Spleen (tissue), 13 donors: ENCODE results near the gene MFNG. TPM values are rescaled to one million over a fixed set of nuclear protein-coding genes. Genes with fewer than 3 reads are reported as not detected.
A peak's percentile ranks its signal among the peaks of the same experiment; 100 is the strongest.

Experiments
- DNase-seq: peaks from one replicate; pipeline ENCODE4 v3.0.0-alpha.2; 2020
- H3K27ac ChIP-seq, 8 donors: fragments of 200-600 bp; sonication (generic) in 7 of 8; 1 replicate in 4 of 8; 2 replicates in 4 of 8; pipeline versions ENCODE4 v1.5.0 to v1.8.0; 2016 to 2021; ENCODE audit warnings: inconsistent platforms in 4 of 8, mild to moderate bottlenecking in 4 of 8, moderate library complexity in 1 of 8
- H3K27me3 ChIP-seq, 7 donors: fragments of 200-600 bp; sonication (generic) in 6 of 7; replicated peaks in 1 of 7; 1 replicate in 4 of 7; 2 replicates in 3 of 7; pipeline versions ENCODE4 v1.5.0 to v1.8.0; 2016 to 2021; ENCODE audit warnings: inconsistent platforms in 3 of 7, mild to moderate bottlenecking in 1 of 7
- H3K36me3 ChIP-seq, 6 donors: fragments of 200-600 bp; sonication (generic) in 5 of 6; 1 replicate in 4 of 6; 2 replicates in 2 of 6; pipeline versions ENCODE4 v1.5.0 to v1.8.0; 2016 to 2021; ENCODE audit warnings: inconsistent platforms in 2 of 6
- H3K4me1 ChIP-seq, 6 donors: fragments of 200-600 bp; sonication (generic) in 5 of 6; 1 replicate in 3 of 6; 2 replicates in 3 of 6; pipeline versions ENCODE4 v1.5.0 to v1.8.0; 2016 to 2021; ENCODE audit warnings: inconsistent platforms in 3 of 6
- H3K4me3 ChIP-seq, 8 donors: fragments of 200-600 bp; sonication (generic) in 7 of 8; 1 replicate in 4 of 8; 2 replicates in 4 of 8; pipeline versions ENCODE4 v1.5.0 to v1.8.0; 2016 to 2021; ENCODE audit warnings: inconsistent platforms in 4 of 8, mild to moderate bottlenecking in 4 of 8, moderate library complexity in 2 of 8
- H3K9me3 ChIP-seq, 8 donors: fragments of 200-600 bp; sonication (generic) in 7 of 8; 1 replicate in 4 of 8; 2 replicates in 4 of 8; pipeline versions ENCODE4 v1.5.0 to v1.8.0; 2016 to 2021; ENCODE audit warnings: inconsistent platforms in 4 of 8
- CTCF ChIP-seq, 11 experiments: fragments of 200-600 bp in 7 of 11; fragments of 450-650 bp in 4 of 11; sonication (generic) in 4 of 11; IDR thresholded peaks in 8 of 11; conservative IDR thresholded peaks in 3 of 11; 1 replicate in 7 of 11; 2 replicates in 4 of 11; pipeline versions ENCODE4 v1.4.0 to v1.8.0; 2016 to 2021; ENCODE audit warnings: antibody characterized with exemption in 11 of 11, inconsistent platforms in 4 of 11, mild to moderate bottlenecking in 1 of 11
- POLR2A ChIP-seq, 3 donors: fragments of 450-650 bp; IDR thresholded peaks; one replicate each; pipeline ENCODE4 v1.5.1; 2017; ENCODE audit warnings: antibody characterized with exemption in 3 of 3, mild to moderate bottlenecking in 1 of 3
- POLR2AphosphoS5 ChIP-seq, 3 donors: sonication (generic); formaldehyde crosslinking; IDR thresholded peaks; one replicate each; pipeline ENCODE4 v1.5.1; 2017; ENCODE audit warnings: antibody characterized with exemption in 3 of 3
- WGBS, 5 donors: extraction: QIAGEN DNeasy Blood & Tissue Kit in 3 of 5; methylation state at CpG; one replicate each; pipeline versions ENCODE4 v1.1.5 to v1.1.7; 2013 to 2018; 5-methylcytosine and 5-hydroxymethylcytosine counted together
- intact Hi-C: fragments of 100-400 bp; cut with DNase I; formaldehyde crosslinking; loops from one replicate; pipeline ENCODE4 v1.15.0; 2023; ENCODE audit warnings: low total_unique reads
- long read RNA-seq, 2 donors: transcript quantifications; one replicate each; lab custom pipeline, GENCODE V29; 2026
- polyA plus RNA-seq, 3 donors: library from polyadenylated mRNA; stranded (reverse); fragments of 200-250 nt; gene quantifications; one replicate each; pipeline ENCODE4 v1.2.1, GENCODE V29; 2013
- total RNA-seq, 7 donors: library from RNA; depleted of rRNA in 3 of 7; stranded (reverse); fragments of >200 nt in 3 of 7; fragmentation: NEBNext Ultra II Directional in 4 of 7; extraction: Animal tissue kit (Norgen Biotek cat#: 25700) in 4 of 7; gene quantifications; one replicate each; pipeline versions ENCODE4 v1.1.0 to v1.2.1, GENCODE V29; 2016 to 2021
- donor health status: healthy with polysubstance abuse.
- donor health status: DM: no; HTN: no; CAD: no; lungs with moderate emphysema.
- donor health status: DM: no; HTN: no; CAD: no.
- donor health status: Bipolar disorder and iron deficiency.
- donor health status: healthy.
- donor health status: DM: no; HTN: no; CAD: no.
- donor health status: DM: yes; HTN: yes; CAD: no.

Gene MFNG
- 100 to 1,000 TPM in 4 of 7 donors, 10 to 100 TPM in 3; 93.5 to 138 (median 101) TPM for total RNA-seq
- 10 to 100 TPM; 38.7 to 65.8 (median 51.1) TPM for polyA plus RNA-seq
- long read RNA-seq, donor 1, transcript MFNG-201 (8 exons, 2,088 nt), result major isoform, 13 of 13 reads
- long read RNA-seq, donor 1, partial matches to known transcripts, result 0 of 13 reads
- long read RNA-seq, donor 1, other reads (novel, unspliced or antisense), result 0 of 13 reads
- long read RNA-seq, donor 2, transcript MFNG-201 (8 exons, 2,088 nt), result major isoform, 5 of 5 reads
- long read RNA-seq, donor 2, partial matches to known transcripts, result 0 of 5 reads
- long read RNA-seq, donor 2, other reads (novel, unspliced or antisense), result 0 of 5 reads

GRCh38 chr22:37486224-37486845 is at the start of gene MFNG:
Gene MFNG, minus strand, starts transcription at chr22:37486384. Its CDS starts 207 bp downstream, at chr22:37486177.
- H3K27ac ChIP-seq, result peak within 1 kb of the TSS; percentile 86 to 98 (median 92)
- 2 to 17% (median 3%) methylated on average over 4 to 24 of the region's 24 CpGs for WGBS, 5 donors
- peak within 1 kb of the TSS; percentile 61 to 92 (median 75) for H3K4me3 ChIP-seq
- peaks cover 15 to 65% (median 53%) of the 10 kb centered on the region in 6 donors for H3K4me1 ChIP-seq
- intact Hi-C loops, result no loop called here
- no peaks in the 10 kb centered on the region for H3K27me3 ChIP-seq
- no peaks in the 10 kb centered on the region for H3K9me3 ChIP-seq
- TF ChIP-seq POLR2A (IDR thresholded peaks at IDR 0.05) (peak in 1 of 3 donors; percentile 1), CTCF (IDR thresholded peaks at IDR 0.05 in 8 of 11, conservative IDR thresholded peaks at IDR 0.05 in 3 of 11) (no peak), POLR2AphosphoS5 (IDR thresholded peaks at IDR 0.05) (peak; percentile 71 to 83 (median 83))
- peak; percentile 96 for DNase-seq
- H3K36me3 ChIP-seq, result peaks cover 0 to 26% (median 0%) of the 10 kb centered on the region in 6 donors

- no peak for TF ChIP-seq CTCF (IDR thresholded peaks at IDR 0.05 in 8 of 11, conservative IDR thresholded peaks at IDR 0.05 in 3 of 11)
- TF ChIP-seq POLR2A (IDR thresholded peaks at IDR 0.05), result no peak
- TF ChIP-seq POLR2AphosphoS5 (IDR thresholded peaks at IDR 0.05), result no peak
- H3K4me1 ChIP-seq, result peaks cover 8 to 27% (median 20%) of the 10 kb centered on the region in 6 donors
- WGBS, 5 donors, result 84 to 91% (median 87%) methylated on average over 6 of the region's 6 CpGs
- H3K4me3 ChIP-seq, result no peak overlapping the region
- peaks cover 0 to 29% (median 0%) of the 10 kb centered on the region in 7 donors for H3K27me3 ChIP-seq
- H3K27ac ChIP-seq, result no peak overlapping the region
- no peak for DNase-seq
- intact Hi-C loops, result loop anchor here (10.0 kb wide), 1 partner anchor 60 kb away; no protein-coding TSS in a partner anchor
- no peaks in the 10 kb centered on the region for H3K9me3 ChIP-seq
- H3K36me3 ChIP-seq, result no peaks in the 10 kb centered on the region
Measured at GRCh38 chr22:37535159-37535558, 49.0 kb upstream of the MFNG start.

GRCh38 chr22:37534445-37534844 is 48.3 kb upstream of the MFNG start:
- 84 to 94% (median 91%) methylated on average over 3 of the region's 3 CpGs for WGBS, 5 donors
- DNase-seq, result no peak
- no peak overlapping the region for H3K27ac ChIP-seq
- H3K4me1 ChIP-seq, result peaks cover 8 to 29% (median 17%) of the 10 kb centered on the region in 6 donors
- H3K9me3 ChIP-seq, result no peaks in the 10 kb centered on the region
- intact Hi-C loops, result loop anchor here (10.0 kb wide), 1 partner anchor 60 kb away; no protein-coding TSS in a partner anchor
- peaks cover 0 to 22% (median 0%) of the 10 kb centered on the region in 7 donors for H3K27me3 ChIP-seq
- H3K36me3 ChIP-seq, result no peaks in the 10 kb centered on the region
- no peak overlapping the region for H3K4me3 ChIP-seq
- TF ChIP-seq POLR2A (IDR thresholded peaks at IDR 0.05) (no peak), CTCF (IDR thresholded peaks at IDR 0.05 in 8 of 11, conservative IDR thresholded peaks at IDR 0.05 in 3 of 11) (no peak), POLR2AphosphoS5 (IDR thresholded peaks at IDR 0.05) (no peak)

DNA sequence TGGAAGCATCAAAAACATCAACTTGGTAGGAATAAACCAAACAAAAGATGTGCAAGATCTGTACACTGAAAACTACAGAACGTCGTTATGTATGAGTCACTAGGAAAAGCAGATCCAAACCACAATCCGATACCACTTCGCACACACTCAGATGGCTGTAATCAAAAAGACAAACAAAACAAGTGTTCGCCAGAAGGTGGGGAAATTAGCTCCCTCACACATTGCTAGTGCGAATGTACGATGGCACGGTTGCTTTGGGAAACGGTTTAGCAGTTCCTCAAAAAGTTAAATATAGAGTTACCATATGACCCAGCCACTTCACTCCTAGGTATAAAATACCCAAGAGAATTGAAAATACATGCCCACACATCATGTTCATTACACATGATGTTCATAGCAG is 47.8 kb upstream of the MFNG start:
- peaks cover 5 to 24% (median 13%) of the 10 kb centered on the region in 6 donors for H3K4me1 ChIP-seq
- no peaks in the 10 kb centered on the region for H3K36me3 ChIP-seq
- no peak overlapping the region for H3K27ac ChIP-seq
- H3K4me3 ChIP-seq, result no peak overlapping the region
- intact Hi-C loops, result loop anchor here (10.0 kb wide), 1 partner anchor 61 kb away; no protein-coding TSS in a partner anchor
- TF ChIP-seq POLR2AphosphoS5 (IDR thresholded peaks at IDR 0.05), result no peak
- no peak for TF ChIP-seq POLR2A (IDR thresholded peaks at IDR 0.05)
- no peak for TF ChIP-seq CTCF (IDR thresholded peaks at IDR 0.05 in 8 of 11, conservative IDR thresholded peaks at IDR 0.05 in 3 of 11)
- H3K9me3 ChIP-seq, result no peaks in the 10 kb centered on the region
- H3K27me3 ChIP-seq, result peaks cover 0 to 17% (median 0%) of the 10 kb centered on the region in 7 donors
- 20 to 38% (median 32%) methylated on average over 9 of the region's 9 CpGs for WGBS, 5 donors
- no peak for DNase-seq
